Liver (tissue), 9 donors: Measurements from ENCODE around the gene CDCP1. TPM values are rescaled to one million over a fixed set of nuclear protein-coding genes. Genes with fewer than 3 reads are reported as not detected.

Source experiments
- DNase-seq: peaks from one replicate; pipeline ENCODE4 v3.0.0-alpha.2; 2017; ENCODE audit warnings: low spot score
- H3K27ac ChIP-seq, 2 donors: one replicate each; pipeline ENCODE4 v1.7.0; 2013; ENCODE audit warnings: inconsistent platforms in 2 of 2, low read length in 2 of 2, control low read depth in 1 of 2, low read depth in 1 of 2, mild to moderate bottlenecking in 1 of 2
- H3K27me3 ChIP-seq, 4 donors: one replicate each; pipeline versions ENCODE4 v1.6.1 to v1.7.0; 2013; ENCODE audit warnings: low read length in 3 of 4, inconsistent platforms in 1 of 4, mild to moderate bottlenecking in 1 of 4, moderate library complexity in 1 of 4; ENCODE audit not compliant: control insufficient read depth in 4 of 4, insufficient read depth in 4 of 4
- H3K36me3 ChIP-seq, 4 donors: one replicate each; pipeline versions ENCODE4 v1.6.1 to v1.7.0; 2013; ENCODE audit warnings: low read length in 3 of 4, mild to moderate bottlenecking in 3 of 4, low read depth in 1 of 4, moderate library complexity in 1 of 4; ENCODE audit not compliant: control insufficient read depth in 4 of 4, insufficient read depth in 3 of 4
- H3K4me1 ChIP-seq, 4 donors: one replicate each; pipeline versions ENCODE4 v1.6.1 to v1.7.0; 2013; ENCODE audit warnings: low read length in 3 of 4, mild to moderate bottlenecking in 3 of 4, moderate library complexity in 1 of 4; ENCODE audit not compliant: control insufficient read depth in 4 of 4, insufficient read depth in 4 of 4
- H3K4me3 ChIP-seq, 3 donors: one replicate each; pipeline versions ENCODE4 v1.6.1 to v1.7.0; 2013; ENCODE audit warnings: low read length in 3 of 3, control low read depth in 1 of 3, low read depth in 1 of 3, mild to moderate bottlenecking in 1 of 3
- H3K9ac ChIP-seq, 2 donors: one replicate each; pipeline ENCODE4 v1.7.0; 2013; ENCODE audit warnings: low read length in 2 of 2, mild to moderate bottlenecking in 2 of 2, moderate library complexity in 2 of 2, control low read depth in 1 of 2, low read depth in 1 of 2
- H3K9me3 ChIP-seq, 4 donors: one replicate each; pipeline versions ENCODE4 v1.6.1 to v1.7.0; 2013; ENCODE audit warnings: low read length in 3 of 4; ENCODE audit not compliant: control insufficient read depth in 4 of 4
- EGR1 ChIP-seq, 2 donors: IDR thresholded peaks; 2 replicates each; pipeline ENCODE4 v1.6.1; 2016 to 2018; ENCODE audit warnings: antibody characterized with exemption in 2 of 2, low read depth in 2 of 2
- FOXA1 ChIP-seq: IDR thresholded peaks from 2 replicates; pipeline ENCODE4 v1.6.1; 2016; ENCODE audit warnings: antibody characterized with exemption
- FOXA2 ChIP-seq: IDR thresholded peaks from 2 replicates; pipeline ENCODE4 v1.6.1; 2016; ENCODE audit warnings: antibody characterized with exemption
- GABPA ChIP-seq, 2 donors: IDR thresholded peaks in 1 of 2; conservative IDR thresholded peaks in 1 of 2; 2 replicates each; pipeline ENCODE4 v1.6.1; 2016; ENCODE audit warnings: antibody characterized with exemption in 2 of 2, mild to moderate bottlenecking in 1 of 2, moderate library complexity in 1 of 2
- HNF4A ChIP-seq, 2 donors: conservative IDR thresholded peaks; 2 replicates each; pipeline ENCODE4 v1.6.1; 2016; ENCODE audit warnings: antibody characterized with exemption in 2 of 2, mild to moderate bottlenecking in 2 of 2
- JUND ChIP-seq, 2 donors: IDR thresholded peaks; 2 replicates each; pipeline ENCODE4 v1.6.1; 2016; ENCODE audit warnings: antibody characterized with exemption in 2 of 2
- NR2F2 ChIP-seq: IDR thresholded peaks from 2 replicates; pipeline ENCODE4 v1.6.1; 2016; ENCODE audit warnings: antibody characterized with exemption
- RAD21 ChIP-seq, 2 donors: IDR thresholded peaks; 2 replicates each; pipeline ENCODE4 v1.6.1; 2016; ENCODE audit warnings: antibody characterized with exemption in 2 of 2, mild to moderate bottlenecking in 2 of 2
- RXRA ChIP-seq, 2 donors: IDR thresholded peaks; 2 replicates each; pipeline ENCODE4 v1.6.1; 2017 to 2018; ENCODE audit warnings: antibody characterized with exemption in 2 of 2, mild to moderate bottlenecking in 1 of 2
- SP1 ChIP-seq: IDR thresholded peaks from 2 replicates; pipeline ENCODE4 v1.6.1; 2018; ENCODE audit warnings: antibody characterized with exemption, mild to moderate bottlenecking
- TAF1 ChIP-seq: conservative IDR thresholded peaks from 2 replicates; pipeline ENCODE4 v1.6.1; 2016; ENCODE audit warnings: antibody characterized with exemption, mild to moderate bottlenecking
- YY1 ChIP-seq: IDR thresholded peaks from 2 replicates; pipeline ENCODE4 v1.6.1; 2016; ENCODE audit warnings: antibody characterized with exemption, mild to moderate bottlenecking
- WGBS: extraction: QIAGEN DNeasy Blood & Tissue Kit; methylation state at CpG from one replicate; pipeline ENCODE4 v1.1.7; 2013; 5-methylcytosine and 5-hydroxymethylcytosine counted together
- polyA plus RNA-seq, 2 donors: library from polyadenylated mRNA; stranded (reverse) in 1 of 2; unstranded in 1 of 2; fragments of 200-250 nt in 1 of 2; fragments of >200 nt in 1 of 2; fragmentation: Nextera tagmentation in 1 of 2; extraction: Ambion mirVana in 1 of 2; gene quantifications; one replicate each; pipeline versions ENCODE4 v1.2.1 to v1.2.3, GENCODE V29; 2013 to 2015
- total RNA-seq, 2 donors: library from RNA; depleted of rRNA; stranded (reverse); fragments of >200 nt; gene quantifications; one replicate each; pipeline ENCODE4 v1.2.3, GENCODE V29; 2014
- TF ChIP-seq, protein P1 (sequence below): IDR thresholded peaks from 2 replicates; pipeline ENCODE4 v1.6.1; 2016; ENCODE audit warnings: antibody characterized with exemption
- TF ChIP-seq, protein P2 (sequence below): IDR thresholded peaks from 2 replicates; pipeline ENCODE4 v1.6.1; 2016; ENCODE audit warnings: antibody characterized with exemption
- TF ChIP-seq, protein P3 (sequence below): IDR thresholded peaks from 2 replicates; pipeline ENCODE4 v1.6.1; 2016; ENCODE audit warnings: antibody characterized with exemption, mild to moderate bottlenecking
- TF ChIP-seq, protein P4 (sequence below): IDR thresholded peaks from 2 replicates; pipeline ENCODE4 v1.6.1; 2016; ENCODE audit warnings: antibody characterized with exemption
- donor health status: healthy.
- donor health status: healthy.
- donor health status: healthy.
- donor health status: healthy.
- donor health status: healthy.

Gene CDCP1
- total and polyA plus RNA-seq, 4 donors: 0.22 to 0.67 (median 0.45) TPM

DNA sequence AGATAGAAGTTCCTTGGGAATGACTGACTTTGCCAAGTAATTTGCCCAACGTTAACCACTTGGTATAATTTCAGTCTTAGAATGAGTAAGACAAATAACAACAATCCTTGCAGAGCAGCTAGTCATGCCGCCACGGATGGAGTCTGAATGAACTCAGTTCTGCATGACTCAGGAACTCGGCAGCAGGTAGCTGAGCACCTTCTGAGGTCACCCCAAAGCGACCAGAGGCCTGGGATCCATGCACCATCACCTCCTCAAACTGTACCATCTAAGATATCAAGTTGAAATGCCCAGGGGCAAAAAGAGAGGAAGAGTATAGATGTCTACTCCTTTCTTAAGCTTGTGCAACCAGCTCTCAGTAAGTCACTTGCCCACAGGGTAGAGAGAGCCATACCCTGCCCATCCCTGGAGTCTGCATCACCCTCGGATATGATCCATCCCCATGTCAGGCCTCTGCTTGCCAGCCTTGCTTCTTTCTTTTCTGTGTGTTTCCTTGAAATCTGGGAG is 8.5 kb upstream of the CDCP1 start:
- TF ChIP-seq FOXA2: no peak
- no peak for TF ChIP-seq HNF4A (conservative IDR thresholded peaks at IDR 0.05)
- TF ChIP-seq RXRA (IDR thresholded peaks at IDR 0.05): no peak
- TF ChIP-seq, protein P1, sequence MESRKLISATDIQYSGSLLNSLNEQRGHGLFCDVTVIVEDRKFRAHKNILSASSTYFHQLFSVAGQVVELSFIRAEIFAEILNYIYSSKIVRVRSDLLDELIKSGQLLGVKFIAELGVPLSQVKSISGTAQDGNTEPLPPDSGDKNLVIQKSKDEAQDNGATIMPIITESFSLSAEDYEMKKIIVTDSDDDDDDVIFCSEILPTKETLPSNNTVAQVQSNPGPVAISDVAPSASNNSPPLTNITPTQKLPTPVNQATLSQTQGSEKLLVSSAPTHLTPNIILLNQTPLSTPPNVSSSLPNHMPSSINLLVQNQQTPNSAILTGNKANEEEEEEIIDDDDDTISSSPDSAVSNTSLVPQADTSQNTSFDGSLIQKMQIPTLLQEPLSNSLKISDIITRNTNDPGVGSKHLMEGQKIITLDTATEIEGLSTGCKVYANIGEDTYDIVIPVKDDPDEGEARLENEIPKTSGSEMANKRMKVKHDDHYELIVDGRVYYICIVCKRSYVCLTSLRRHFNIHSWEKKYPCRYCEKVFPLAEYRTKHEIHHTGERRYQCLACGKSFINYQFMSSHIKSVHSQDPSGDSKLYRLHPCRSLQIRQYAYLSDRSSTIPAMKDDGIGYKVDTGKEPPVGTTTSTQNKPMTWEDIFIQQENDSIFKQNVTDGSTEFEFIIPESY: no peak
- TF ChIP-seq TAF1: no peak
- Histone ChIP-seq H3K4me3 (no peak overlapping the region), H3K9ac (no peak overlapping the region), H3K27me3 (no peaks in the 10 kb centered on the region), H3K36me3 (no peaks in the 10 kb centered on the region), H3K4me1 (no peaks in the 10 kb centered on the region), H3K27ac (no peak overlapping the region), H3K9me3 (peaks cover 0 to 4% (median 3%) of the 10 kb centered on the region in 4 donors)
- WGBS: 80% methylated on average over 6 of the region's 6 CpGs
- no peak for DNase-seq

DNA sequence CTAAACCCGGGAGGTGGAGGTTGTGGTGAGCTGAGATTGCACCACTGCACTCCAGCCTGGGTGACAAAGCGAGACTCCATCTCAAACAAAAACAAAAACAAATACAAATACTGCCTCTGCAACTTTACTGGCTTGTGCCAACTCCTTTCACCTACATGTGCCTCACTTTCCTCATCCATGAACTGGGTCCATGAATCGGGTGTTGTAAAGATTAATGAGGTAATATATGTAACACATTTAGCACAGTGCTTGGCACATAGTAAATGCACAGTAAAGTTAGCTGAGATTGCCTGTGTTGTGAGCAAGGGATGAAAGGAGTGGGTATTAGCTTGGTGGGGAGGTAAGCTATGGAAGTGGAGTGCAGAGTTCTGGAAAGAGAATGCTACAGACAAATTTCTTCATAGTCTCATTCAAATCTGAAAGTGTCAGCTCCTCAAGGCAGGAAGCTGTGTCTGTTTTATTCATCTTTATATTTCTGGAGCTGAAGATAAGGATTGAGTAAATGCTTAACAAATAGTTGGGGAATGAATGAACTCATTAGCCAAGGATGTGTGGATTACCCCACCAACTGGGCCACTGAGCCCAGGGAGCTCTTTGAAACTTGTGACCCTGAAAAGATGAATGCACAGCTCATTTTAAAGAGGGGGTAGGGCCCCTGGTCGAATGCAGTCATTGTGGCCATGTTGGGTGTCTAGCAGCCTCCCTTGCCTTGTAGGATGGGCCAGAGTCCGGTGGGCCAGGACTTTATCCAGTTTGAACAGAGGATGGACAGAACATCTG is 7.7 kb upstream of the CDCP1 start:
- peaks cover 0 to 4% (median 3%) of the 10 kb centered on the region in 4 donors for H3K9me3 ChIP-seq
- no peak for TF ChIP-seq EGR1 (IDR thresholded peaks at IDR 0.05; ENCODE audit: low read depth in 2 of 2)
- no peak for TF ChIP-seq SP1
- no peak overlapping the region for H3K9ac ChIP-seq
- H3K4me3 ChIP-seq: no peak overlapping the region
- no peak for DNase-seq
- 52% methylated on average over 5 of the region's 5 CpGs for whole genome bisulfite sequencing
- no peaks in the 10 kb centered on the region for H3K4me1 ChIP-seq
- H3K36me3 ChIP-seq: no peaks in the 10 kb centered on the region
- H3K27me3 ChIP-seq: no peaks in the 10 kb centered on the region
- H3K27ac ChIP-seq: no peak overlapping the region

DNA sequence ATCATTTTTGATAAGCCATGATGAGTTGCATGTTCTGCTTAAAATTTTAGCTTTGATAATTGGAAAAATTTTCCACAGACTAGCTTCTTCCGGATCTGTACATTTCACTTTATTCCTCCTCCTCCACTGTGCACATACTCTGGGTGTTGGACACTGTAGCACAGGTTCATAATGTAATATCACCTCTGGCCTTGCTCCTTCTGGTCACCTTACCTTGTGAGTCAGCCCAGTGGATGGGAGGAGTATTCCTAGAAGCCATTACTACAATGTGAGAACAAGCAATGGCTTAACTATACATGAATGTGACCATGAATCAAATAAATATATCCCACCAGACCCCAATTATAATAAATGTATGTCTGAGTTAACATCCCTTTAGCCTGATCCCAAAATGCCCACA is 6.1 kb upstream of the CDCP1 start:
- no peaks in the 10 kb centered on the region for H3K27me3 ChIP-seq
- DNase-seq: no peak
- H3K9me3 ChIP-seq: peaks cover 0 to 4% (median 3%) of the 10 kb centered on the region in 4 donors
- no peaks in the 10 kb centered on the region for H3K4me1 ChIP-seq
- TF ChIP-seq EGR1 (IDR thresholded peaks at IDR 0.05; ENCODE audit: low read depth in 2 of 2): no peak
- TF ChIP-seq JUND (IDR thresholded peaks at IDR 0.05): no peak
- TF ChIP-seq, protein P2, sequence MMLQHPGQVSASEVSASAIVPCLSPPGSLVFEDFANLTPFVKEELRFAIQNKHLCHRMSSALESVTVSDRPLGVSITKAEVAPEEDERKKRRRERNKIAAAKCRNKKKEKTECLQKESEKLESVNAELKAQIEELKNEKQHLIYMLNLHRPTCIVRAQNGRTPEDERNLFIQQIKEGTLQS: no peak
- no peak for TF ChIP-seq RXRA (IDR thresholded peaks at IDR 0.05)
- no peak for TF ChIP-seq RAD21 (IDR thresholded peaks at IDR 0.05)
- no peak for TF ChIP-seq HNF4A (conservative IDR thresholded peaks at IDR 0.05)
- TF ChIP-seq, protein P3, sequence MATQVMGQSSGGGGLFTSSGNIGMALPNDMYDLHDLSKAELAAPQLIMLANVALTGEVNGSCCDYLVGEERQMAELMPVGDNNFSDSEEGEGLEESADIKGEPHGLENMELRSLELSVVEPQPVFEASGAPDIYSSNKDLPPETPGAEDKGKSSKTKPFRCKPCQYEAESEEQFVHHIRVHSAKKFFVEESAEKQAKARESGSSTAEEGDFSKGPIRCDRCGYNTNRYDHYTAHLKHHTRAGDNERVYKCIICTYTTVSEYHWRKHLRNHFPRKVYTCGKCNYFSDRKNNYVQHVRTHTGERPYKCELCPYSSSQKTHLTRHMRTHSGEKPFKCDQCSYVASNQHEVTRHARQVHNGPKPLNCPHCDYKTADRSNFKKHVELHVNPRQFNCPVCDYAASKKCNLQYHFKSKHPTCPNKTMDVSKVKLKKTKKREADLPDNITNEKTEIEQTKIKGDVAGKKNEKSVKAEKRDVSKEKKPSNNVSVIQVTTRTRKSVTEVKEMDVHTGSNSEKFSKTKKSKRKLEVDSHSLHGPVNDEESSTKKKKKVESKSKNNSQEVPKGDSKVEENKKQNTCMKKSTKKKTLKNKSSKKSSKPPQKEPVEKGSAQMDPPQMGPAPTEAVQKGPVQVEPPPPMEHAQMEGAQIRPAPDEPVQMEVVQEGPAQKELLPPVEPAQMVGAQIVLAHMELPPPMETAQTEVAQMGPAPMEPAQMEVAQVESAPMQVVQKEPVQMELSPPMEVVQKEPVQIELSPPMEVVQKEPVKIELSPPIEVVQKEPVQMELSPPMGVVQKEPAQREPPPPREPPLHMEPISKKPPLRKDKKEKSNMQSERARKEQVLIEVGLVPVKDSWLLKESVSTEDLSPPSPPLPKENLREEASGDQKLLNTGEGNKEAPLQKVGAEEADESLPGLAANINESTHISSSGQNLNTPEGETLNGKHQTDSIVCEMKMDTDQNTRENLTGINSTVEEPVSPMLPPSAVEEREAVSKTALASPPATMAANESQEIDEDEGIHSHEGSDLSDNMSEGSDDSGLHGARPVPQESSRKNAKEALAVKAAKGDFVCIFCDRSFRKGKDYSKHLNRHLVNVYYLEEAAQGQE: no peak
- no peak for TF ChIP-seq SP1
- no peak for TF ChIP-seq TAF1
- TF ChIP-seq, protein P4, sequence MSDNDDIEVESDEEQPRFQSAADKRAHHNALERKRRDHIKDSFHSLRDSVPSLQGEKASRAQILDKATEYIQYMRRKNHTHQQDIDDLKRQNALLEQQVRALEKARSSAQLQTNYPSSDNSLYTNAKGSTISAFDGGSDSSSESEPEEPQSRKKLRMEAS: no peak
- TF ChIP-seq NR2F2: no peak
- TF ChIP-seq YY1: no peak
- TF ChIP-seq, protein P1: no peak
- TF ChIP-seq FOXA1: no peak
- TF ChIP-seq GABPA (IDR thresholded peaks at IDR 0.05 in 1 of 2, conservative IDR thresholded peaks at IDR 0.05 in 1 of 2): no peak
- WGBS: 91% methylated on average over 1 of the region's 1 CpG
- no peak overlapping the region for H3K9ac ChIP-seq
- H3K36me3 ChIP-seq: no peaks in the 10 kb centered on the region
- H3K27ac ChIP-seq: no peak overlapping the region
- no peak overlapping the region for H3K4me3 ChIP-seq
